Measurements from ENCODE around the gene KRTAP12-1. TPM values are rescaled to one million over a fixed set of nuclear protein-coding genes. Genes with fewer than 3 reads are reported as not detected.
A peak's percentile ranks its signal among the peaks of the same experiment; 100 is the strongest.

The KRTAP12-1 gene
- total RNA-seq, 1 donor from 2014 or later: not detected

DNA sequence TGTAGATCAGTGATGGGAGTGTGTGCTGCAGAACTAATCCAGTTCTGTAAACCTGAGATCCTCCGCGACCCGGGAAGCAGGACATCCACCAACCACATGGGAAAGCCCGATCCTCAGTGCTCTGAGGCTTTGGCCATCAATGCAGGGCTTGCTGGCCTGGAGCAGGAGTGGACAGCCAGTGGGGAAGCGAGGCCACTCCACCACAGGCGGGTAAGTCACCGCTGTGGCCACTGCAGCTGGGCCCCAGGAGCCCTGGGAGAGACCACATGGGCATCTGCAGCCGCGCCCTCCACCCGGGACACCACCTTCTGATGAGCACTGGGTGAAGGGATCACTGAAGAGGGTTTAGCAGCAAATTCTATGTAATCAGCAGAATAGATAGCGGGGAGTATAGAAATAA, 811 bp downstream of the KRTAP12-1 start:
- Mint-ChIP-seq H3K27ac (no peak overlapping the region), H3K9me3 (no peaks in the 10 kb centered on the region), H3K27me3 (peaks cover 54% of the 10 kb centered on the region), H3K4me1 (ENCODE audit: unreplicated experiment) (no peaks in the 10 kb centered on the region), H3K4me3 (no peak overlapping the region), H3K36me3 (no peaks in the 10 kb centered on the region)
- TF ChIP-seq, protein P1, sequence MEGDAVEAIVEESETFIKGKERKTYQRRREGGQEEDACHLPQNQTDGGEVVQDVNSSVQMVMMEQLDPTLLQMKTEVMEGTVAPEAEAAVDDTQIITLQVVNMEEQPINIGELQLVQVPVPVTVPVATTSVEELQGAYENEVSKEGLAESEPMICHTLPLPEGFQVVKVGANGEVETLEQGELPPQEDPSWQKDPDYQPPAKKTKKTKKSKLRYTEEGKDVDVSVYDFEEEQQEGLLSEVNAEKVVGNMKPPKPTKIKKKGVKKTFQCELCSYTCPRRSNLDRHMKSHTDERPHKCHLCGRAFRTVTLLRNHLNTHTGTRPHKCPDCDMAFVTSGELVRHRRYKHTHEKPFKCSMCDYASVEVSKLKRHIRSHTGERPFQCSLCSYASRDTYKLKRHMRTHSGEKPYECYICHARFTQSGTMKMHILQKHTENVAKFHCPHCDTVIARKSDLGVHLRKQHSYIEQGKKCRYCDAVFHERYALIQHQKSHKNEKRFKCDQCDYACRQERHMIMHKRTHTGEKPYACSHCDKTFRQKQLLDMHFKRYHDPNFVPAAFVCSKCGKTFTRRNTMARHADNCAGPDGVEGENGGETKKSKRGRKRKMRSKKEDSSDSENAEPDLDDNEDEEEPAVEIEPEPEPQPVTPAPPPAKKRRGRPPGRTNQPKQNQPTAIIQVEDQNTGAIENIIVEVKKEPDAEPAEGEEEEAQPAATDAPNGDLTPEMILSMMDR (conservative IDR thresholded peaks at IDR 0.05): no peak
- no peak for DNase-seq (ENCODE audit: extremely low spot score, unreplicated experiment)

- no peak for DNase-seq (ENCODE audit: extremely low spot score, unreplicated experiment)
- Mint-ChIP-seq H3K4me3 (no peak overlapping the region), H3K9me3 (peaks cover 3% of the 10 kb centered on the region), H3K4me1 (ENCODE audit: unreplicated experiment) (no peaks in the 10 kb centered on the region), H3K27ac (no peak overlapping the region), H3K36me3 (no peaks in the 10 kb centered on the region), H3K27me3 (peaks cover 54% of the 10 kb centered on the region)
- TF ChIP-seq, protein P1 (conservative IDR thresholded peaks at IDR 0.05): no peak
Observed at GRCh38 chr21:44677881-44678280, 4.1 kb downstream of the KRTAP12-1 start.

DNA sequence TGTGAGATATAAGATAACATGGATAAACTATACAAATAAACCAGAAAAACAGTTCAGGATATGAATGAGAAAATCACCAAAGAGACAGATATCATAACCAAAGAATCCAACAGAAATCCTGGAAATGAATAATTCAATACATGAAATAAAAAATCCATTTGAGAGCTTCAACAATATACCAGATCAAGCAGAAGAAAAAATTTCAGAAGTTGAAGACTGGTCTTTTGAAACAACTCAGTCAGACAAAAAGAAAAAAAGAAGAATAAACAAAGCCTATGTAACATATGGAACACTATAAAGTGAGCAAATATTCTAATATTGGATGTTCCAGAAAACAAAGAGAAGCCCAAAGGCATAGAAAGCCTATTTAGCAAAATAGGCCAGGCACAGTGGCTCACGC, 10.1 kb downstream of the KRTAP12-1 start:
- peaks cover 10% of the 10 kb centered on the region for H3K9me3 Mint-ChIP-seq
- H3K4me3 Mint-ChIP-seq: no peak overlapping the region
- no peak overlapping the region for H3K27ac Mint-ChIP-seq
- no peaks in the 10 kb centered on the region for H3K4me1 Mint-ChIP-seq (ENCODE audit: unreplicated experiment)
- peaks cover 32% of the 10 kb centered on the region for H3K27me3 Mint-ChIP-seq
- H3K36me3 Mint-ChIP-seq: no peaks in the 10 kb centered on the region
- TF ChIP-seq, protein P1 (conservative IDR thresholded peaks at IDR 0.05): no peak
- DNase-seq (ENCODE audit: extremely low spot score, unreplicated experiment): no peak

DNA sequence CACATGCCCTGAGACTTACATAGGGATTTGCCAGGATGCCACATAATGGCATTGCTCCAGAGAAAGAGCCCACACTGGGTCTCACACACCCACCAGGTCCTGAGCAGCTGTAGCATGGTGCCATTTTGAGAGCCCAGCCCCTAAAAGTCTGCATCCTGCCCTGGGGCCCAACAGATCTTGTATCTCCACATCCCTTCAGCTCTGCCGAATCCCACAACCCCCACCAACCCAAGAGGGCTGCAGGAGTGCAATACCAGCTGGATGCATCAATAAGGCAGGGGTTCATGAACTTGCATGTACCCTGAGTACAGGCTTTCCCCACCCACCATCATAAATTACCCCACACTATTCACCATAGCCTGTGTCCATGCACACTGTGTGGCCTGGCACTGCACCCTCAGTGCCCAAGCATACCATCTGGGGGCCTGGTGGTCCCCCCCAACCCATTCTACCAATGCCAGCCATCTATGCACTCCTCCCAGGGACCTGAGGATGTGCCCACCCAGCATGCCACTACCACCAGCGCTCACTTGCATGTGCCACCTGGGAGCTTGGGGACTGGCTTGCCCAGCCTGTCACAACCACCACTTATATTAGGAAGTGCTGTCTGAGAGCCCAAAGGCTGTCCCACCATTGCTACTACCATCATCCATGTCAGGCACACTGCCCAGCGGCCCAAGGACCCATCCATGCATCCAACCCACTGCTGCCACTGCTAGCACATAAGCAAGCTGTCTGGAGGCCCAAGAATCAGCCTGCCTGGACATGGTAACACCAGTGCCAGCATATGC, 11.1 kb downstream of the KRTAP12-1 start:
- Mint-ChIP-seq H3K36me3 (no peaks in the 10 kb centered on the region), H3K27ac (no peak overlapping the region), H3K27me3 (peaks cover 24% of the 10 kb centered on the region), H3K4me3 (no peak overlapping the region), H3K9me3 (peaks cover 10% of the 10 kb centered on the region), H3K4me1 (ENCODE audit: unreplicated experiment) (no peaks in the 10 kb centered on the region)
- TF ChIP-seq, protein P1 (conservative IDR thresholded peaks at IDR 0.05): no peak
- peak; percentile 48 for DNase-seq (ENCODE audit: extremely low spot score, unreplicated experiment)

- Mint-ChIP-seq H3K27me3 (peaks cover 4% of the 10 kb centered on the region), H3K27ac (no peak overlapping the region), H3K4me1 (ENCODE audit: unreplicated experiment) (no peaks in the 10 kb centered on the region), H3K9me3 (peaks cover 4% of the 10 kb centered on the region), H3K36me3 (no peaks in the 10 kb centered on the region), H3K4me3 (no peak overlapping the region)
- DNase-seq (ENCODE audit: extremely low spot score, unreplicated experiment): no peak
- TF ChIP-seq, protein P1 (conservative IDR thresholded peaks at IDR 0.05): no peak
Observed at GRCh38 chr21:44667612-44668011, 14.4 kb downstream of the KRTAP12-1 start.

Measured in type B pancreatic cell (in vitro differentiated cells).